Measurements from ENCODE around the gene MYL7. TPM values are rescaled to one million over a fixed set of nuclear protein-coding genes. Genes with fewer than 3 reads are reported as not detected.

MYL7 gene
- total RNA-seq, 4 donors from 2014 or later: not detected

DNA sequence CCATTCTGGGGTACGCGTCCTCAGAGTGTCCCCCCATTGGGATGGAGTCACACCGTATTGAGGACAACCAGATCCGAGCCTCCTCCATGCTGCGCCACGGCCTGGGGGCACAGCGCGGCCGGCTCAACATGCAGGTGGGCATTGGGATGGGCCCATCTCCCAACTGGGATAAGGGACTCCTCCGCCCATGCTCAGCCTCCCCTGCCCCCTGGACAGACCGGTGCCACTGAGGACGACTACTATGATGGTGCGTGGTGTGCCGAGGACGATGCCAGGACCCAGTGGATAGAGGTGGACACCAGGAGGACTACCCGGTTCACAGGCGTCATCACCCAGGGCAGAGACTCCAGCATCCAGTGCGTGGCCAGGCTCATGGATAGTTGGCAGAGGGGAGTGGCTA lies 31.1 kb downstream of the MYL7 start:
- Histone ChIP-seq H3K27ac (peak overlapping the region in 3 of 4 donors; percentile 9 to 92 (median 14)), H3K27me3 (peaks cover 0 to 10% (median 0%) of the 10 kb centered on the region in 4 donors), H3K4me1 (peaks cover 0 to 65% (median 25%) of the 10 kb centered on the region in 3 donors), H3K36me3 (peaks cover 0 to 76% (median 5%) of the 10 kb centered on the region in 3 donors), H3K9me3 (no peaks in the 10 kb centered on the region), H3K4me3 (no peak overlapping the region)
- TF ChIP-seq, protein P1, sequence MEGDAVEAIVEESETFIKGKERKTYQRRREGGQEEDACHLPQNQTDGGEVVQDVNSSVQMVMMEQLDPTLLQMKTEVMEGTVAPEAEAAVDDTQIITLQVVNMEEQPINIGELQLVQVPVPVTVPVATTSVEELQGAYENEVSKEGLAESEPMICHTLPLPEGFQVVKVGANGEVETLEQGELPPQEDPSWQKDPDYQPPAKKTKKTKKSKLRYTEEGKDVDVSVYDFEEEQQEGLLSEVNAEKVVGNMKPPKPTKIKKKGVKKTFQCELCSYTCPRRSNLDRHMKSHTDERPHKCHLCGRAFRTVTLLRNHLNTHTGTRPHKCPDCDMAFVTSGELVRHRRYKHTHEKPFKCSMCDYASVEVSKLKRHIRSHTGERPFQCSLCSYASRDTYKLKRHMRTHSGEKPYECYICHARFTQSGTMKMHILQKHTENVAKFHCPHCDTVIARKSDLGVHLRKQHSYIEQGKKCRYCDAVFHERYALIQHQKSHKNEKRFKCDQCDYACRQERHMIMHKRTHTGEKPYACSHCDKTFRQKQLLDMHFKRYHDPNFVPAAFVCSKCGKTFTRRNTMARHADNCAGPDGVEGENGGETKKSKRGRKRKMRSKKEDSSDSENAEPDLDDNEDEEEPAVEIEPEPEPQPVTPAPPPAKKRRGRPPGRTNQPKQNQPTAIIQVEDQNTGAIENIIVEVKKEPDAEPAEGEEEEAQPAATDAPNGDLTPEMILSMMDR (IDR thresholded peaks at IDR 0.05): no peak
- TF ChIP-seq POLR2A (IDR thresholded peaks at IDR 0.05): no peak
- DNase-seq: no peak
- WGBS, 2 donors: 40 to 86% methylated on average over 1 to 3 of the region's 18 CpGs
- intact Hi-C loops (cut with DNase I): no loop called here

DNA sequence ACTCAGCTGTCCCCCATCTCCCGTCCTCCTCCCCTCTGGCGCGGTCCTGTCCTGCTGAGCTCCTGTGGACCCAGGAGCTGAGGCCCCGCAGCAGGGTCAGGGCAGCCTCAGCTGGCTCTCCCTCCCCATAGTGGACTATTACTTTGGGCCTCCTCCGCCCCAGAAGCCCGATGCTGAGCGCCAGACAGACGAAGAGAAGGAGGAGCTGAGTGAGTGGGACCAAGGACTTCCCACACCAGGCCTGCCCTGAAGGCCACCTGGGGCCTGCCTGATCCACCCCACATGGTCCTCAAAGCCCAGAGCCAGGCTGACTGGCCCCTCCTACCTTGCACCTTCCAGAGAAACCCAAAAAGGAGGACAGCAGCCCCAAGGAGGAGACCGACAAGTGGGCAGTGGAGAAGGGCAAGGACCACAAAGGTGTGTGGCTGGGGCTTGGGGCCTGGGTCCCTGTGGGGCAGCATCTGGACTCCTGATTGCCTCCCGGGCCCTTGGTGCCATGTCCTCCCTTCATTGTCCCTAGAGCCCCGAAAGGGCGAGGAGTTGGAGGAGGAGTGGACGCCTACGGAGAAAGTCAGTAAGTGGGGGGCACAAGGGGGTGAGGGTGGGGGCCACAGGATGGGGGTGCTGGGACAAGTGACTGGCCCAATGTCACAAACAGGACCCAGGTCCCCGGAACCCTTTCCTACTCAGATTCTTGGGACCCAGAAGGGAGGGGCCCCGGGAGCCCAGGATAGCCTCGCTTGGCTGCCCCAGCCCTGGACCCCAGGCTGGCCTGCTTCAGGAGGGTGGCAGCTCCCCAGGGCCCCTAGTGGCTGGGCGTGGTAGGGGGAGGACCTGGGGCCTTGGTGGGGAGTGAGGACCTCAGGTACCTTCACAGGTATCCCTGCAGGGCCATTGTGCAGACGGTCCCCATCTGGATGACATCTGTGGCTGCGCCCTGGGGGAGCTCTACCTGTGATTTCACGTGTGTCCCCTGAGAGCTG lies 32.1 kb downstream of the MYL7 start:
- no peak overlapping the region for H3K4me3 ChIP-seq
- no peaks in the 10 kb centered on the region for H3K9me3 ChIP-seq
- peaks cover 0 to 74% (median 29%) of the 10 kb centered on the region in 3 donors for H3K4me1 ChIP-seq
- intact Hi-C loops (cut with DNase I): no loop called here
- DNase-seq: no peak
- H3K27me3 ChIP-seq: peaks cover 0 to 20% (median 0%) of the 10 kb centered on the region in 4 donors
- no peak for TF ChIP-seq POLR2A (IDR thresholded peaks at IDR 0.05)
- TF ChIP-seq, protein P1 (IDR thresholded peaks at IDR 0.05): no peak
- WGBS, 2 donors: 42 to 83% methylated on average over 2 to 6 of the region's 21 CpGs
- H3K36me3 ChIP-seq: peaks cover 0 to 67% (median 5%) of the 10 kb centered on the region in 3 donors
- peak overlapping the region in 3 of 4 donors; percentile 9 to 92 (median 91) for H3K27ac ChIP-seq

DNA sequence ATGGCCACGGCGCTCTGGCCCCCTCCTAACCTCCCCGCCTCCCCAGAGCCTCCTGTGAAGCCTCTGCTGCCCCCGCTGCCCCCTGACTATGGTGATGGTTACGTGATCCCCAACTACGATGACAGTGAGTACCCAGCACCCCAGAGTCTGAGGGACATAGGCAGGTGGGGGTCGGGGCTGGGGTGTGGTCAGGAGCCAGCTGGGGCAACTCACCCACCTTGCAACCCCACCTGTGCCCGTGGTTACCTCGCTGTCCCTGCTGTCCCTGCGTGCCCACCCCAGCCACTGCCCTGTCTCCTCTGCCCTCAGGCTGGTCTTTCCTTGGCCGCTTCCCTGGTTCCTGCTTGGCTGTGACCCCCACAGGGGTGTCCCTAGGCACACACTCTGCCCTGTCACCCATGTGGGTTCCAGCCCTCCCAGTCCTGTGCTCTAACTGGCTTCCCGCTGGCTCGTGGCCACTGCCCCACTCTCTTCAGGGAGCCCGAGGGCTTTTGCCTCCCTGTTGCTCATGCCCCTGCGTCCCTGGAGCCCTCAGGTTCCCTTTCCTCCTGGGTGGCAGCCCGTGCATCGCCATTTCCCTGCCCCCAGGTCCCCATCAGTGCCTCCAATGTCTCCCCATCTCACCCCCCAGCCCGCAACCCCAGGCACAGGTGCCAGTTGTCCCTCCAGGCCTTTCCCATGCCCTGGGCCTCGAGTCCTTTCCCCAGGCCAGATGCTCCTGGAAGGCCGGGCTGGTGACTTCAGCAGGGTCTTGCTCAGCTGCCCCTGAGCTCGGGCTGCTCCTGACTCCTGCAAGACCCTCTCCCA lies 33.0 kb downstream of the MYL7 start:
- Histone ChIP-seq H3K36me3 (peaks cover 0 to 58% (median 5%) of the 10 kb centered on the region in 3 donors), H3K9me3 (no peaks in the 10 kb centered on the region), H3K4me1 (peaks cover 0 to 82% (median 36%) of the 10 kb centered on the region in 3 donors), H3K4me3 (no peak overlapping the region), H3K27me3 (peaks cover 0 to 28% (median 0%) of the 10 kb centered on the region in 4 donors), H3K27ac (peak overlapping the region in 3 of 4 donors; percentile 85 to 92 (median 91))
- DNase-seq: no peak
- no peak for TF ChIP-seq POLR2A (IDR thresholded peaks at IDR 0.05)
- TF ChIP-seq, protein P1 (IDR thresholded peaks at IDR 0.05): no peak
- WGBS, 2 donors: 81 to 84% methylated on average over 14 to 16 of the region's 21 CpGs
- intact Hi-C loops (cut with DNase I): no loop called here

DNA sequence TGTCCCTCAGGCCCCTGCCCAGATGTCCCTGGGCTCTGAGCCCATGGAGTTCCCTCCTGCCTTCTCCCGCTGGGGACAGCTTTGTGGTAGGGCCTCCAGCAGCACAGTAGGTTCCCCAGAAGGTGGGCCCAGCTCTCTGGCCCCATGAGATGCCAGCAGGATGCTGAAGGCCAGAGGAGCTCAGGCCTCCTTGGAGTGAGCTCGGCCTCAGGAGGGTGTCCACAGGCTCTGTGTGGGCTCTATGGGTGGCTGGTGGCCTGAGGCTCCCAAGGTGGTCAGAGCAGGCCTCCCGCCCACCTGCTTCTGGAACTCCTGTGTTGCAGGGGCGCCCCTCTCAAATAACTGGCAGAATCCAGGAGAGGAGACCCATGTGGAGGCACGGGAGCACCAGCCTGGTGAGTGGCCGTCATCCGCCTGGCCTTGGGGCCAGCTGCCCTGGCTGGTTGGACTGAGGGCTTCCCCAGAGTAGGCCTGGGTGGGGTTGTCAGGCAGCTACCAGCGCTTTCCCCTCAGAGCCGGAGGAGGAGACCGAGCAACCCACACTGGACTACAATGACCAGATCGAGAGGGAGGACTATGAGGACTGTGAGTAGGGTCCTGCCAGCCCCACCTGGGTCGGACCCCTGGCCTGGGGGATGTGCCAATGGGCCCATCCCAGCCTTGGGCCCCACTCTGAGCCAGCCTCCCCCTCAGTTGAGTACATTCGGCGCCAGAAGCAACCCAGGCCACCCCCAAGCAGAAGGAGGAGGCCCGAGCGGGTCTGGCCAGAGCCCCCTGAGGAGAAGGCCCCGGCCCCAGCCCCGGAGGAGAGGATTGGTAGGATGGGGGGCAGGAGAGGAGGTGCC lies 33.8 kb downstream of the MYL7 start:
- Histone ChIP-seq H3K27ac (peak overlapping the region in 3 of 4 donors; percentile 85 to 92 (median 91)), H3K4me3 (peak overlapping the region in 1 of 4 donors; percentile 67), H3K9me3 (no peaks in the 10 kb centered on the region), H3K36me3 (peaks cover 0 to 50% (median 4%) of the 10 kb centered on the region in 3 donors), H3K27me3 (peaks cover 0 to 28% (median 0%) of the 10 kb centered on the region in 4 donors), H3K4me1 (peaks cover 6 to 82% (median 44%) of the 10 kb centered on the region in 3 donors)
- intact Hi-C loops (cut with DNase I): no loop called here
- DNase-seq: no peak
- TF ChIP-seq, protein P1 (IDR thresholded peaks at IDR 0.05): no peak
- TF ChIP-seq POLR2A (IDR thresholded peaks at IDR 0.05): no peak
- 83% methylated on average over 3 of the region's 18 CpGs; no CpG with 5 or more reads in 1 of the 2 donors for WGBS, 2 donors

Measured in esophagus squamous epithelium (tissue), 5 donors.